Stimulated activated naive CD8-positive, alpha-beta T cell treated with anti-CD3 and anti-CD28 coated beads, Interleukin-15, Interleukin-2, amounts not matched to agents 100 U/mL and 50 U/mL, for 24 hours (primary cell): ENCODE results near the gene SPANXN4.

ENCODE experiments used
- ATAC-seq: fragments of 150-1000 bp; cut with Tn5 transposase; one replicate; pipeline ENCODE4 v1.10.0; 2021
- DNase-seq: peaks from one replicate; pipeline ENCODE4 v3.0.0; 2021

The SPANXN4 gene, protein sequence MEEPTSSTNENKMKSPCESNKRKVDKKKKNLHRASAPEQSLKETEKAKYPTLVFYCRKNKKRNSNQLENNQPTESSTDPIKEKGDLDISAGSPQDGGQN

DNA sequence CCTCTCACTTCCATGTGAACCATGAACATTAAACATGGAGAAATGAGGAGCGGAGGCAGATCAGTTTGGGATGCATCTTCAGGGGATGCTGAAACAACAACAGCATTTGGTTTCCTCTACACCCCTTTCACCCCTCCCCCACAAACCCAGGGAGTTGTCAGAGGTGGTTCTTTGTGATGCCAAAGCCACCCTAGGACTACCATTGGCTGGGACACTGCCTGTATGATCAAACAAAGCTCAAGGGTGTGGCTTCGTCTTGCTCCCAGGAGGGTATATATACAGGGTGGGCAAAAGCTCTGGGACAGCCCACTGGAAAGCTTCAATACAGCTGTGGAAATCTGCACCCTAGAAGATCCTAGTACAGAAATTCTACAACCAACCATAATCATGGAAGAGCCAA lies at the start of gene SPANXN4:
TSS of gene SPANXN4 (plus strand) at position 301 of the 400 bp plus-strand sequence. CDS start at position 388, 87 bp downstream.
- no peak for DNase-seq
- no peak for ATAC-seq

DNA sequence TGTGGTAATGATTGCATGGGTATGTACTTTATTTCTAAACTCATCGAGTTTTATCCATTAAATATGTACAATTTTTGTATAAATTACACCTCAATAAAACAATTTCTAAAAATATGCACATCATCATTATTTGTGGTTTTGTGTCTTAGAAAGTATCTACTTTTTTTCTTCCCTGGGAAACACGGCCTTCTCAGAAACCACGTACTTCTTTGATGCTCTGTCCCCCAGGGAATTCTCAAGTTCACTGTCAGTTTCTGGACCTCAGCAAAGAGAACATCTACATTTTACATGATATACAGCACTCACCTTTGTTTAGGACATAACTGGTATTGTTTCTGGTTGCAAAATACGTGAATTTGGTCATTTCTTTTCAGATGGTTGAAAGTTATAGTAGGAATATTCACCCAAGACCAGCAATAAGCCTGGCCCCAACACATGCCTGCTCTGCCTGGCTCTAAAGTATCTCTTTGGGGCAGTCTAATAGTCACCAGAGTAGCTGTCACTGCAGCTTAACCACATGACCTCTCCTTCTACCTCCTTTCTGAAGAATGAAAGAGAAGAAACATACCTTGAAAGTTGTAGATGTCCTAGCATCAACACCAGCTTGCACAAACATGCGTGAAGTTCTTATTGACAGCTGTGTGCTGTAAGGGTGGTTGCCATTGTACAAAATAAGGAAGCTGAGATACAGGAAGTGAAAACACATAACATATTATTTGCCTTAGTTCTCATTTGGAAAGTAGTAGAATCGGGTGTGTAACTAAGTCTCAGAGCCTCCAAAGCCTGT lies 48.4 kb upstream of the SPANXN4 start:
- ATAC-seq = no peak
- no peak for DNase-seq

DNA sequence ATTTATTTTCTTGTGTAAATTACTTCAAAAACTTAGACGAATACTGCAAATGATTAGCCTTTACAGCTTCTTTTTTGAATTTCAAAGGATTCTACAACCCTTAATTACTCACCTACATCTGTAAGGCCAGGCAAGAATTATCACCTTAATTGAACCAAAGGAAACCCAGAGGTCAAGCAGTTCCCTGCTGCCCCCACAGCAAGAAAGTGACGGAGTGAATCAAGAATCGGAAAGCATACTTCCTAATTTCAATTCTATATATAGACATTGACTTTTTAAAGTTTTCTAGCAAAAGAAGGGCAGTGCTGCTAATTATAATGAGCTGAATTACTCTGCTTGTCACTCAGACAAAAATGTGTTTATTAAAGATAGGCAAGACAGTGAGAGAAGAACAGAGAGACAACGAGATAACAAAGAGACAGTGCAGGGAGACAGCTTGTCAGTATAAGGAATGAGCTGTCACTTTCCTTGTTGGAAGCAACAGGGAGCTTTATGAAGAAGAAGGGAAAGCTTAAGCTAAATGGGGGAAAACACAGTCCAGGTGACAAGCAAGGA lies 47.5 kb upstream of the SPANXN4 start:
- DNase-seq (no peak), ATAC-seq (no peak)

DNA sequence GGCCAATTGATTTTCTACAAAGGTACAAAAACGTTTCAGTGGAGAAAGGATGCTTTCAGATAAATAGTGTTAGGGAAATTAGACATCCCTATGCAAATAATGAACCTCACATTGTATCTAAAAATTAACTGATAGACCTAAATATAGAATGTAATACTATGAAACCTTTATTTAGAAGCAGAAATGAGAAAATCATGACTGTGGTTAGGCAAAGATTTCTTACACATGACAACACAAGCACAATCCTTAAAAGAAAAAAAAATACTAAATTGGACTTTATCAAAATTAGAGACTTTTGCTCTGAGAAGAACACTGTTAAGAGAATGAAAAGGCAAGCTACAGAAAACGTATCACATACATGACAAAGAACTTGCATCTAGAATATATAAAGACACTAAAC lies 43.0 kb upstream of the SPANXN4 start:
- ATAC-seq = no peak
- no peak for DNase-seq

DNA sequence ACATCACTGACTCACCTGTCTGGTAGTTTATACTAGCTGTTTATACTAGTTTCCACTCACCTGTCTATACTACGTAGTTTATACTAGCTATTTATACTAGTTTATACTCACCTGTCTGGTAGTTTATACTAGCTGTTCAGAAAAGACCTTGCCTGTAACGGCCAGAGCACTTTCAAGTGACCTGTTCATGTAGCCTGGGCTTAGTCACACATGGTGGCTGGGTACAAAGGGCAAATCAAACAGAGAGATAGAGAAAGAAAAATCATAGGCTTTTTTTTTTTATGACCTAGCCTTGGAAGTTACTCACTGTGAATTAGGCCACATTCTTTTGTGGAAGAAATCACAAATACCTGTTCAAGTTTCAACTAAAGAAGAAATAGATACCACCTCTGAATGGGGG lies 30.7 kb upstream of the SPANXN4 start:
- no peak for ATAC-seq
- DNase-seq = no peak

DNA sequence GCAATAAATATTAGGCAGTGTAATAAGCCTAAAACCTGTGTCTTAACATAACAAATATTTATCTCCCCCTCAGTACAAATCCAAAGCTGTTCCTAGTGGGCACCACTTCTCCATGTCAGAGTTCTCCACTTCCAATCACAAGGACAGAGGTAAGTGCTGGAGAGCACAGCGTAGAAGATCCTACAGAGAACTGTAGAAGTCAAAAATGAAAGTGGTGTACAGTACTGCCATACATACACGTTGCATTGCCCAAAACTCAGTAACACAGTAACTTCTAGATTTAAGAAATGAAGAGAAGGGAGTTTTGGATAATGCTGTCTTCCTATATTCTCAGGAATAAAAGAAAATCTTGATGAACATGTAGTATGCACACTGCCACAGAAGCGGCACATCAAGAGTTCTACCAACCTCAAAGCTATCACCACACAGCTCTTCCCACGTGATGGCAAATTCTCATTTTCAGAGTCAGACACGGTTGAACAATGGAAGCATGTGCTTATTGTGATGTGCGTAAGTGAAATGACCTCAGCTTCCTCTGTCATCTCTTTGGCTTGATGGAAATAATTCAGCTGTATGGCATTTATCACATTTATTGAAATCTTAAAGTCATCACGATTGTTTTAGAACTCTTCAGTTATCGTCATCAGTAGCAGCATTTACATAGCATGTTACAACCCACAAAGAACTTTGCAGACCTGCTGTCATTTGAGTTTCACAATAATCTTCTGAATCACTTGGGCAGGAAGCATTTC lies 27.1 kb upstream of the SPANXN4 start:
- no peak for ATAC-seq
- DNase-seq = no peak

DNA sequence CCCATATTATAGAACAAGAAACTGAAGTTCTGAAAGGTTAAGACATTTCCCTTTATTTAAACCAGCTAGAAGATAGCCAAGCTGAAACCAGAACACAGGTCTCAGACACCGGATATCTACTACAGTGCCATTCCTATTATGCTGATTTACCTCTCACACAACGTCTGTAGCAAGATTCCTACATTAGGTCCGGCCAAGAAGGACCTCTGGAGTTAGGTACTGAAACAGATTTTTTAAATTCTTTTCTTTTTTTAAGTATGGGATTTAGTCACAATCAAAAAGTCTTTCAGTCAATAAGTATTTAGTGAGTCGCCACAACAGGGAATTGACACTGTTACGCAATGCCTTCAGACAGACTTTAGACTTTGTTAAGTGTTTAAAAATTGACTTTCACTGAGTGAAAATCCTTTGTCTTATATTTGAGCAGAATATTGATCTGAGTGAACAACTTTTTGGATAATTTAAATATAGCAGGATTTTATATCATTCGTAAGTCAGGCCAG lies 26.5 kb upstream of the SPANXN4 start:
- DNase-seq = no peak
- ATAC-seq = no peak

DNA sequence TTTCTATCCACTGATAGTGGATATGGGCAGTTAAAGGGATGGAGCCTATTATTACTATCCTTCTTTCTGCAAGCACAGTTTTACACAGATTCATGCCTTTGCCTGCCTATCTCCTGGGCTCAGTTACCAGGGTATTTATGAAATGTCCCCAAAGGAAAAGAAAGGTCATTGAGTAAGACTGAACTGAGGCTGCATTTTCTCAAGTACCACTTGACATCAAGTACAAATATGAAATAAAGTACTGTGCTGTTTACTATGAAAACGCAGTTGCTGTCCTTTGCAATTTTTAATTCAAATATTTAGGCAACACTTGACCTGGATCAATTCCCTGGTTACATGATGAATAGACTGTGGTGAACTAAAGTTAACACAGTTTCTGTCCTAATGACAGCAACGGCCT lies 23.5 kb upstream of the SPANXN4 start:
- ATAC-seq (no peak), DNase-seq (no peak)

DNA sequence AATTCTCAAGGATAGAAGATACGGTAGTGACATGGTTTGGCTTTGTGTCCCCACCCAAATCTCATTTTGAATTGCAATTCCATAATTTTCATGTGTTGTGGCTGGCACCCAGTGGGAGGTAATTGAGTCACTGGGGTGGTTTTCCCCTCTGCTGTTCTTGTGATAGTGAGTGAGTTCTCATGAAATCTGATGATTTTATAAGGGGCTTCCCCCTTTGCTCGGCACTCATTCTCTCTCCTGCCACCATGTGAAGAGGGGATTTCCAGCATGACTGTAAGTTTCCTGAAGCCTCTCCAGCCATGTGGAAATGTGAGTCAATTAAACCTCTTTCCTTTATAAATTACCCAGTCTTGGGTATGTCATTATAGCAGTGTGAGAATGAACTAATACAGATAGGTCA lies 8.5 kb upstream of the SPANXN4 start:
- DNase-seq (peak; percentile 2), ATAC-seq (no peak)

DNA sequence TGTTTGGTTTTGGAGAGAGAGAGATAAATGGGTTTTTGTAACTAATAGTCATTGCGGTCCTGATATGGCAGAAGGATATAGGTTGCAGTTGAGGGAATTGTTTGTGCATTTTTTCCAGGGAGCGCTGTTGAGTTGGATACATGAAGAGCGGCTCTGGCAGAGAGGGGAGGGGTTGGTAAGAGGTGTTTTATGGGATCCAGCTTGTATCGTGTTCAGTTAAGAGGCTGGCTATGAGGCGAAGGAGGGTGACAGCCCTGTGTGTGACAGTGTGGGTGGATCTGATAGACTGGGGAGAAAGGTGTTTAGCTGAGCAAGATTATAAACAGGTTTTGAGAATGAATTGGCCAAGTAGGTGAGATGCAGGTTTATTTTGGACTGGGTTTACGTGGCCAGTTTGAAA lies 1.5 kb downstream of the SPANXN4 start:
- ATAC-seq (no peak), DNase-seq (no peak)

DNA sequence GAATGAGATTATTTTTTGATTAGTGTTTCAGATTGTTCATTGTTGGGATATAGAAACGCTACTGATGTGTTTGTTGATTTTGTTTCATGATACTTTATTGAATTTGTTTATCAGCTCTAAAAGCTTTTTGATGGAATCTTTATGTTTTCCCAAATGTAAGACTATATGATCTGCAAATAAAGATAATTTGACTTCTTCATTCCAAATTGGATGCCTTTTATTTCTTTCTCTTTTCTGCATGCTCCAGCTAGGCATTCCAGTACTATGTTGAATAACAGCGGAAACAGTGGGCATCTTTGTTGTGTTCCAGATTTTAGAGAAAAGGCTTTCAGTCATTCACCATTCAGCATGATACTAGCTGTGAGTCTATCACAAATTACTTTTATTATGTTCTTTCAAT lies 21.8 kb downstream of the SPANXN4 start:
- ATAC-seq (no peak), DNase-seq (no peak)

DNA sequence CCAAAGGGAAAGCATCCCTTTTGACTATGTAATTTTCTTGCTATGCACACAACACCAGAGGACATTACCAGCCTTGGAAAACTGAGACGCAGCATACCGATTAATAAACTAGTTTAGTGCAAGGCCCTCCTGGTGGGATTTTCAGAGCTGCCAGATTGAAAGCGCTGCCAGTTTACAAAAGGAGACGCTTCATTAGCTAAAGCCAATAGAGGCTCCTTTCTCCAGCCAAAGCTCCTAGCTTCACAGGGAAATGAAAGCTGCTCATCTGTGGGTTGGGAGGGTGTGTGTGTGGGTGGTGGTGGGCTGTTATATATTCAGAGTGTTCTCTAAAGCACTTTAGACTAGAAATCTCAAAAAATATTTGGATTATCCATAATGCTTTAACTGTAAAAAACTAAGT lies 32.4 kb downstream of the SPANXN4 start:
- no peak for DNase-seq
- no peak for ATAC-seq

DNA sequence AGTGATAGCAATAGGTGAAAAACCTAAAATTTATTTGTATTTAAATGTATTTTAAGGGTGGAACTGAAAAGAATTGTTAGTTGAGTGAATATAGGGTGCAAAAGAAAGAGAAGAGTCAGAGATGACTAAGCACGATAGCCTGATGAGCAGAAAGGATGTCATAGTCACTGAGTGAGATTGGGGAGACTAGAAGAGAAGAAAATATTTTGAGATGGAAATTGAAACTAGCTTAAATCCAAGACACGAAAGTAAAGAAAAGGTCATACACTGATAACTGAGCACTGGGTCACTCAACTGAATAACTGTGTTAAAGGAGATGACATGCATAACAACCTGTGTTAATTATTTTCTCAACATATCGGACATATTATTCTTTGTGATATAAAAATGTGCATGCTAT lies 55.5 kb downstream of the SPANXN4 start:
- DNase-seq (no peak), ATAC-seq (no peak)

DNA sequence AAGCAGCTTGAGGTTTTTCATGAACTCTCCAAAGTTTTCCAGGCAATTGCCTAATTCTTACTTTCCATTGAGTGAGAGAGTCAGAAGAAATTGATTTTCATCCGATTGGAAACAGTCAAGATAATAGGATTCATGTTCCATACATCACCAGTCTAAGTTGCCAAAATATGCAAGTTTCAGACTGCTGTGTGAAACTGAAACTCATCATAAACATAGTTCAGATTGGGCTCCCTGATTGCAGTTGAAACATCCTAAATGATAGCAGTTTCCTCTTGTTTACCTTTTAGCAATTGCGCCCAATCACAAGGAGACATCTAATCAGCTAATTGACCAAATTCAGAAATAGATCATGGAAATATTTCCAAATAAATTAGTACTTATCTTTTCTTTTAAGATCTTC lies 56.8 kb downstream of the SPANXN4 start:
- no peak for ATAC-seq
- no peak for DNase-seq
